Liver (tissue), 9 donors: ENCODE measurements around the gene ACCSL. TPM values are rescaled to one million over a fixed set of nuclear protein-coding genes. Genes with fewer than 3 reads are reported as not detected.

Experiments used
- DNase-seq: peaks from one replicate; pipeline ENCODE4 v3.0.0-alpha.2; 2017; ENCODE audit warnings: low spot score
- H3K27ac ChIP-seq, 2 donors: one replicate each; pipeline ENCODE4 v1.7.0; 2013; ENCODE audit warnings: inconsistent platforms in 2 of 2, low read length in 2 of 2, control low read depth in 1 of 2, low read depth in 1 of 2, mild to moderate bottlenecking in 1 of 2
- H3K27me3 ChIP-seq, 4 donors: one replicate each; pipeline versions ENCODE4 v1.6.1 to v1.7.0; 2013; ENCODE audit warnings: low read length in 3 of 4, inconsistent platforms in 1 of 4, mild to moderate bottlenecking in 1 of 4, moderate library complexity in 1 of 4; ENCODE audit not compliant: control insufficient read depth in 4 of 4, insufficient read depth in 4 of 4
- H3K36me3 ChIP-seq, 4 donors: one replicate each; pipeline versions ENCODE4 v1.6.1 to v1.7.0; 2013; ENCODE audit warnings: low read length in 3 of 4, mild to moderate bottlenecking in 3 of 4, low read depth in 1 of 4, moderate library complexity in 1 of 4; ENCODE audit not compliant: control insufficient read depth in 4 of 4, insufficient read depth in 3 of 4
- H3K4me1 ChIP-seq, 4 donors: one replicate each; pipeline versions ENCODE4 v1.6.1 to v1.7.0; 2013; ENCODE audit warnings: low read length in 3 of 4, mild to moderate bottlenecking in 3 of 4, moderate library complexity in 1 of 4; ENCODE audit not compliant: control insufficient read depth in 4 of 4, insufficient read depth in 4 of 4
- H3K4me3 ChIP-seq, 3 donors: one replicate each; pipeline versions ENCODE4 v1.6.1 to v1.7.0; 2013; ENCODE audit warnings: low read length in 3 of 3, control low read depth in 1 of 3, low read depth in 1 of 3, mild to moderate bottlenecking in 1 of 3
- H3K9ac ChIP-seq, 2 donors: one replicate each; pipeline ENCODE4 v1.7.0; 2013; ENCODE audit warnings: low read length in 2 of 2, mild to moderate bottlenecking in 2 of 2, moderate library complexity in 2 of 2, control low read depth in 1 of 2, low read depth in 1 of 2
- H3K9me3 ChIP-seq, 4 donors: one replicate each; pipeline versions ENCODE4 v1.6.1 to v1.7.0; 2013; ENCODE audit warnings: low read length in 3 of 4; ENCODE audit not compliant: control insufficient read depth in 4 of 4
- EGR1 ChIP-seq, 2 donors: IDR thresholded peaks; 2 replicates each; pipeline ENCODE4 v1.6.1; 2016 to 2018; ENCODE audit warnings: antibody characterized with exemption in 2 of 2, low read depth in 2 of 2
- FOXA1 ChIP-seq: IDR thresholded peaks from 2 replicates; pipeline ENCODE4 v1.6.1; 2016; ENCODE audit warnings: antibody characterized with exemption
- FOXA2 ChIP-seq: IDR thresholded peaks from 2 replicates; pipeline ENCODE4 v1.6.1; 2016; ENCODE audit warnings: antibody characterized with exemption
- GABPA ChIP-seq, 2 donors: IDR thresholded peaks in 1 of 2; conservative IDR thresholded peaks in 1 of 2; 2 replicates each; pipeline ENCODE4 v1.6.1; 2016; ENCODE audit warnings: antibody characterized with exemption in 2 of 2, mild to moderate bottlenecking in 1 of 2, moderate library complexity in 1 of 2
- HNF4A ChIP-seq, 2 donors: conservative IDR thresholded peaks; 2 replicates each; pipeline ENCODE4 v1.6.1; 2016; ENCODE audit warnings: antibody characterized with exemption in 2 of 2, mild to moderate bottlenecking in 2 of 2
- HNF4G ChIP-seq: IDR thresholded peaks from 2 replicates; pipeline ENCODE4 v1.6.1; 2016; ENCODE audit warnings: antibody characterized with exemption
- JUND ChIP-seq, 2 donors: IDR thresholded peaks; 2 replicates each; pipeline ENCODE4 v1.6.1; 2016; ENCODE audit warnings: antibody characterized with exemption in 2 of 2
- NR2F2 ChIP-seq: IDR thresholded peaks from 2 replicates; pipeline ENCODE4 v1.6.1; 2016; ENCODE audit warnings: antibody characterized with exemption
- RAD21 ChIP-seq, 2 donors: IDR thresholded peaks; 2 replicates each; pipeline ENCODE4 v1.6.1; 2016; ENCODE audit warnings: antibody characterized with exemption in 2 of 2, mild to moderate bottlenecking in 2 of 2
- RXRA ChIP-seq, 2 donors: IDR thresholded peaks; 2 replicates each; pipeline ENCODE4 v1.6.1; 2017 to 2018; ENCODE audit warnings: antibody characterized with exemption in 2 of 2, mild to moderate bottlenecking in 1 of 2
- SP1 ChIP-seq: IDR thresholded peaks from 2 replicates; pipeline ENCODE4 v1.6.1; 2018; ENCODE audit warnings: antibody characterized with exemption, mild to moderate bottlenecking
- TAF1 ChIP-seq: conservative IDR thresholded peaks from 2 replicates; pipeline ENCODE4 v1.6.1; 2016; ENCODE audit warnings: antibody characterized with exemption, mild to moderate bottlenecking
- YY1 ChIP-seq: IDR thresholded peaks from 2 replicates; pipeline ENCODE4 v1.6.1; 2016; ENCODE audit warnings: antibody characterized with exemption, mild to moderate bottlenecking
- WGBS: extraction: QIAGEN DNeasy Blood & Tissue Kit; methylation state at CpG from one replicate; pipeline ENCODE4 v1.1.7; 2013; 5-methylcytosine and 5-hydroxymethylcytosine counted together
- polyA plus RNA-seq, 2 donors: library from polyadenylated mRNA; stranded (reverse) in 1 of 2; unstranded in 1 of 2; fragments of 200-250 nt in 1 of 2; fragments of >200 nt in 1 of 2; fragmentation: Nextera tagmentation in 1 of 2; extraction: Ambion mirVana in 1 of 2; gene quantifications; one replicate each; pipeline versions ENCODE4 v1.2.1 to v1.2.3, GENCODE V29; 2013 to 2015
- total RNA-seq, 2 donors: library from RNA; depleted of rRNA; stranded (reverse); fragments of >200 nt; gene quantifications; one replicate each; pipeline ENCODE4 v1.2.3, GENCODE V29; 2014
- TF ChIP-seq, protein P1 (sequence below): IDR thresholded peaks from 2 replicates; pipeline ENCODE4 v1.6.1; 2016; ENCODE audit warnings: antibody characterized with exemption
- TF ChIP-seq, protein P2 (sequence below): IDR thresholded peaks from 2 replicates; pipeline ENCODE4 v1.6.1; 2016; ENCODE audit warnings: antibody characterized with exemption
- TF ChIP-seq, protein P3 (sequence below): fragments of 150-350 bp; IDR thresholded peaks from 2 replicates; pipeline ENCODE4 v1.5.1; 2017; ENCODE audit warnings: improper control_type of control experiment, low read depth, low read length; ENCODE audit not compliant: missing input control
- TF ChIP-seq, protein P4 (sequence below): IDR thresholded peaks from 2 replicates; pipeline ENCODE4 v1.6.1; 2016; ENCODE audit warnings: antibody characterized with exemption
- donor health status: healthy.
- donor health status: healthy.
- donor health status: healthy.
- donor health status: healthy.
- donor health status: healthy.

Gene ACCSL
- total and polyA plus RNA-seq, 4 donors: 0.09 TPM; not detected in 3

DNA sequence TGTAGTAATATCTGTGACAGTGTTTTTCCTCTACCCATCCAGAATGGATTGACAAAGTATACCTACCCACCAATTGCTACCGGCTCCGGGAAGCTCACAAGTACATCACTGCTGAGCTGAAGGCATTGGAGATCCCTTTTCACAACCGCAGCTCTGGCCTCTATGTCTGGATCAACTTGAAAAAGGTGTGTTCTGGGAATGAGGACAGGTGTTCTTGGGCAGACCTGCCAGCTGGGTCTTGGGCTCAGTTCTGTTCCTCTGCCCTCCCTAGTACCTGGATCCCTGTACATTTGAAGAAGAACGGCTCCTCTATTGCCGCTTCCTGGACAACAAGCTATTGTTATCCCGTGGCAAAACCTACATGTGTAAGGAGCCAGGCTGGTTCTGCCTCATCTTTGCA, 10.5 kb downstream of the ACCSL start:
- WGBS: 92% methylated on average over 6 of the region's 6 CpGs
- Histone ChIP-seq H3K9ac (no peak overlapping the region), H3K4me3 (no peak overlapping the region), H3K27ac (no peak overlapping the region), H3K4me1 (no peaks in the 10 kb centered on the region), H3K36me3 (no peaks in the 10 kb centered on the region), H3K27me3 (no peaks in the 10 kb centered on the region), H3K9me3 (no peaks in the 10 kb centered on the region)
- no peak for DNase-seq
- TF ChIP-seq TAF1 (no peak), HNF4G (no peak), SP1 (no peak), JUND (IDR thresholded peaks at IDR 0.05) (no peak), EGR1 (IDR thresholded peaks at IDR 0.05; ENCODE audit: low read depth in 2 of 2) (no peak), RAD21 (IDR thresholded peaks at IDR 0.05) (no peak), FOXA1 (no peak), GABPA (IDR thresholded peaks at IDR 0.05 in 1 of 2, conservative IDR thresholded peaks at IDR 0.05 in 1 of 2) (no peak)
- TF ChIP-seq, protein P1, sequence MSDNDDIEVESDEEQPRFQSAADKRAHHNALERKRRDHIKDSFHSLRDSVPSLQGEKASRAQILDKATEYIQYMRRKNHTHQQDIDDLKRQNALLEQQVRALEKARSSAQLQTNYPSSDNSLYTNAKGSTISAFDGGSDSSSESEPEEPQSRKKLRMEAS: no peak

DNA sequence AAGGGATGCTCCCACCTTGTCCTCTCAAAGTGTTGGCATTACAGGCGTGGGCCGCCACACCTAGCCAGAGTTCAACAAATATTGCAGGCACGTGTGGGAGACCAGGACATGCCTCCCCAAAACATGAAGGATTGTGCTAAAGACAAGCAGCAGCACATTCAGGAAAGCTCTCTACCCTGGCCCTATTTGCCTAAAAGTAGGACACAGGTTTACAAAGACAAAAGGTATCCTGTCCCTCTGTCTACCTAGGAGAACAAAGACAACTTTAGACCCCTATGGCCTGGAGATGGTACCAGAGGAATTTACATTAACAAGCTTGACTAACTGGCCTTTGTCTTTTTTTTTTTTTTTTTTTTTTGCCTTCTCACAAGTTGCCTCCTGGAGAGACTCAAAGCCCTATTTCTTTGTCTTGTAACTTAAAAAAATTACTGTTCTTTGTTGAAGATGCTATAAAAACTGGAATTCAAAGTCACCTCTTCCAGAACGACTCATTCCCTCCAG, 17.4 kb downstream of the ACCSL start:
- peak overlapping the region in 1 of 2 donors; percentile 73 for H3K27ac ChIP-seq
- DNase-seq: no peak
- peak overlapping the region in 1 of 3 donors; percentile 76 for H3K4me3 ChIP-seq
- H3K27me3 ChIP-seq: no peaks in the 10 kb centered on the region
- H3K9ac ChIP-seq: peak overlapping the region; percentile 47 to 66
- H3K36me3 ChIP-seq: no peaks in the 10 kb centered on the region
- 62% methylated on average over 4 of the region's 4 CpGs for WGBS
- no peaks in the 10 kb centered on the region for H3K9me3 ChIP-seq
- no peak for TF ChIP-seq RXRA (IDR thresholded peaks at IDR 0.05)
- H3K4me1 ChIP-seq: peaks cover 0 to 13% (median 0%) of the 10 kb centered on the region in 4 donors

DNA sequence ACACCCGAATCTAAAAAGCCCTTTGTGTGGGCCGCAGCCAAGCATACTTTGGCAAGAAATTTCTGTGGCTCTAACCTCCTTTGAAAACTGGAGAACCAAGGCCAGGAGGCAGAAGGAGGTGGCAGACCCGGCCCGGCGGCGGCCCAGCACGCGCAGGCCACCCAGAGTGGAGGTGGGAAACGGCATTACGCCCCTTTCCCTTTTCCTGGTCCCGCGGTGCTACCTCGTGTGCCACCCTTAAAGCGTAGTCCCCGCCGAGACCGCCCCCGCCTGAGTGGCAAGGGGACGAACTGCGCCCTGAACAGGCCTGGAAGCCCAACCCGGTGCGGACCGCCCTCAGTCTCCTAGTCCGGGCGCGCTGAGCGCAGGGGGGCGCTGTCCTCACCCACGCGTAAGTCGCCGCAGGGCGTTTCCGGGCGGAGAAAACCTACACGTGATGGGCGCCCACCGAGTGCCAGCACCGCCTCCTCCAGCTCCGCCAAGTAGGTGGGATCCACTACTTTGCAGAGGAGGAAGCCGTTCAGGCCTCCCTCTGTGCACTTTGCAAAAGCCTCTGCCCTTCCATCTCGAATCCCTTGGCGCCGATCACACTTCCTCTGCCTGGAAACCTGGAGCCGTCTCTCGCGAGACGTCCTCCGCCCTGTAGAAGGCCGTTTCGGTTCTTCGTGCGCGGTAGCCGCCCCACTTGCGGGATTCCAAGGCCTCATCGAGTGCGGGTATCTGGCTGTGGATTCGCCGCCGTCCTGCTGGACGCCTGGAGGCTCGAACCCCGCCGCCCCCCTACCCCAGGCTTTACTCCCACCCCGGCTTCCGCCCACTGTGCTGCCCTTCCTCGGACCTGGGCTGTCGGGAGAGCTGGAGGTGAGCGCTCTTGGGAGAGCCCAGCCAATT, 18.3 kb downstream of the ACCSL start, which contains the start of gene ACCS:
ACCS (plus strand) TSS at position 430 of the 891 bp plus-strand sequence. CDS start 1,358 bp downstream, outside the sequence.
- no peaks in the 10 kb centered on the region for H3K27me3 ChIP-seq
- H3K9me3 ChIP-seq: no peaks in the 10 kb centered on the region
- peaks cover 0 to 13% (median 0%) of the 10 kb centered on the region in 4 donors for H3K4me1 ChIP-seq
- WGBS: 2% methylated on average over 70 of the region's 70 CpGs
- peak; percentile 89 for DNase-seq
- peaks cover 0 to 3% (median under 1%) of the 10 kb centered on the region in 4 donors for H3K36me3 ChIP-seq
- peak within 1 kb of the TSS; percentile 76 to 89 (median 84) for H3K4me3 ChIP-seq
- H3K27ac ChIP-seq: peak within 1 kb of the TSS; percentile 73 to 90
- H3K9ac ChIP-seq: peak within 1 kb of the TSS; percentile 47 to 66
- peak in 1 of 2 donors; percentile 66 for TF ChIP-seq GABPA (IDR thresholded peaks at IDR 0.05 in 1 of 2, conservative IDR thresholded peaks at IDR 0.05 in 1 of 2)
- TF ChIP-seq, protein P2, sequence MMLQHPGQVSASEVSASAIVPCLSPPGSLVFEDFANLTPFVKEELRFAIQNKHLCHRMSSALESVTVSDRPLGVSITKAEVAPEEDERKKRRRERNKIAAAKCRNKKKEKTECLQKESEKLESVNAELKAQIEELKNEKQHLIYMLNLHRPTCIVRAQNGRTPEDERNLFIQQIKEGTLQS: peak; percentile 15
- peak; percentile 72 for TF ChIP-seq SP1
- no peak for TF ChIP-seq JUND (IDR thresholded peaks at IDR 0.05)
- TF ChIP-seq HNF4A (conservative IDR thresholded peaks at IDR 0.05): peak; percentile 40 to 47
- TF ChIP-seq, protein P1: peak; percentile 65
- TF ChIP-seq, protein P3, sequence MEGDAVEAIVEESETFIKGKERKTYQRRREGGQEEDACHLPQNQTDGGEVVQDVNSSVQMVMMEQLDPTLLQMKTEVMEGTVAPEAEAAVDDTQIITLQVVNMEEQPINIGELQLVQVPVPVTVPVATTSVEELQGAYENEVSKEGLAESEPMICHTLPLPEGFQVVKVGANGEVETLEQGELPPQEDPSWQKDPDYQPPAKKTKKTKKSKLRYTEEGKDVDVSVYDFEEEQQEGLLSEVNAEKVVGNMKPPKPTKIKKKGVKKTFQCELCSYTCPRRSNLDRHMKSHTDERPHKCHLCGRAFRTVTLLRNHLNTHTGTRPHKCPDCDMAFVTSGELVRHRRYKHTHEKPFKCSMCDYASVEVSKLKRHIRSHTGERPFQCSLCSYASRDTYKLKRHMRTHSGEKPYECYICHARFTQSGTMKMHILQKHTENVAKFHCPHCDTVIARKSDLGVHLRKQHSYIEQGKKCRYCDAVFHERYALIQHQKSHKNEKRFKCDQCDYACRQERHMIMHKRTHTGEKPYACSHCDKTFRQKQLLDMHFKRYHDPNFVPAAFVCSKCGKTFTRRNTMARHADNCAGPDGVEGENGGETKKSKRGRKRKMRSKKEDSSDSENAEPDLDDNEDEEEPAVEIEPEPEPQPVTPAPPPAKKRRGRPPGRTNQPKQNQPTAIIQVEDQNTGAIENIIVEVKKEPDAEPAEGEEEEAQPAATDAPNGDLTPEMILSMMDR: peak; percentile 70
- TF ChIP-seq RAD21 (IDR thresholded peaks at IDR 0.05): peak in 1 of 2 donors; percentile 66
- TF ChIP-seq TAF1: peak; percentile 74
- peak; percentile 88 for TF ChIP-seq EGR1 (IDR thresholded peaks at IDR 0.05; ENCODE audit: low read depth in 2 of 2)
- TF ChIP-seq FOXA2: no peak
- TF ChIP-seq, protein P4, sequence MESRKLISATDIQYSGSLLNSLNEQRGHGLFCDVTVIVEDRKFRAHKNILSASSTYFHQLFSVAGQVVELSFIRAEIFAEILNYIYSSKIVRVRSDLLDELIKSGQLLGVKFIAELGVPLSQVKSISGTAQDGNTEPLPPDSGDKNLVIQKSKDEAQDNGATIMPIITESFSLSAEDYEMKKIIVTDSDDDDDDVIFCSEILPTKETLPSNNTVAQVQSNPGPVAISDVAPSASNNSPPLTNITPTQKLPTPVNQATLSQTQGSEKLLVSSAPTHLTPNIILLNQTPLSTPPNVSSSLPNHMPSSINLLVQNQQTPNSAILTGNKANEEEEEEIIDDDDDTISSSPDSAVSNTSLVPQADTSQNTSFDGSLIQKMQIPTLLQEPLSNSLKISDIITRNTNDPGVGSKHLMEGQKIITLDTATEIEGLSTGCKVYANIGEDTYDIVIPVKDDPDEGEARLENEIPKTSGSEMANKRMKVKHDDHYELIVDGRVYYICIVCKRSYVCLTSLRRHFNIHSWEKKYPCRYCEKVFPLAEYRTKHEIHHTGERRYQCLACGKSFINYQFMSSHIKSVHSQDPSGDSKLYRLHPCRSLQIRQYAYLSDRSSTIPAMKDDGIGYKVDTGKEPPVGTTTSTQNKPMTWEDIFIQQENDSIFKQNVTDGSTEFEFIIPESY: peak; percentile 98
- no peak for TF ChIP-seq HNF4G
- TF ChIP-seq YY1: peak; percentile 77
- peak; percentile 32 to 44 for TF ChIP-seq RXRA (IDR thresholded peaks at IDR 0.05)
- TF ChIP-seq NR2F2: no peak
- no peak for TF ChIP-seq FOXA1
